Thoracic aorta endothelial cell (primary cell): ENCODE data around the gene MRTFB. TPM values are rescaled to one million over a fixed set of nuclear protein-coding genes. Genes with fewer than 3 reads are reported as not detected.

Experiments
- small RNA-seq: library from RNA; depleted of rRNA; stranded (forward); fragments of <200 nt; gene quantifications from one replicate; pipeline ENCODE3, GENCODE V24; 2012
- total RNA-seq: library from RNA; depleted of rRNA; stranded (reverse); fragments of >200 nt; gene quantifications from 2 replicates; pipeline ENCODE4 v1.2.3, GENCODE V29; 2012

MRTFB gene, protein sequence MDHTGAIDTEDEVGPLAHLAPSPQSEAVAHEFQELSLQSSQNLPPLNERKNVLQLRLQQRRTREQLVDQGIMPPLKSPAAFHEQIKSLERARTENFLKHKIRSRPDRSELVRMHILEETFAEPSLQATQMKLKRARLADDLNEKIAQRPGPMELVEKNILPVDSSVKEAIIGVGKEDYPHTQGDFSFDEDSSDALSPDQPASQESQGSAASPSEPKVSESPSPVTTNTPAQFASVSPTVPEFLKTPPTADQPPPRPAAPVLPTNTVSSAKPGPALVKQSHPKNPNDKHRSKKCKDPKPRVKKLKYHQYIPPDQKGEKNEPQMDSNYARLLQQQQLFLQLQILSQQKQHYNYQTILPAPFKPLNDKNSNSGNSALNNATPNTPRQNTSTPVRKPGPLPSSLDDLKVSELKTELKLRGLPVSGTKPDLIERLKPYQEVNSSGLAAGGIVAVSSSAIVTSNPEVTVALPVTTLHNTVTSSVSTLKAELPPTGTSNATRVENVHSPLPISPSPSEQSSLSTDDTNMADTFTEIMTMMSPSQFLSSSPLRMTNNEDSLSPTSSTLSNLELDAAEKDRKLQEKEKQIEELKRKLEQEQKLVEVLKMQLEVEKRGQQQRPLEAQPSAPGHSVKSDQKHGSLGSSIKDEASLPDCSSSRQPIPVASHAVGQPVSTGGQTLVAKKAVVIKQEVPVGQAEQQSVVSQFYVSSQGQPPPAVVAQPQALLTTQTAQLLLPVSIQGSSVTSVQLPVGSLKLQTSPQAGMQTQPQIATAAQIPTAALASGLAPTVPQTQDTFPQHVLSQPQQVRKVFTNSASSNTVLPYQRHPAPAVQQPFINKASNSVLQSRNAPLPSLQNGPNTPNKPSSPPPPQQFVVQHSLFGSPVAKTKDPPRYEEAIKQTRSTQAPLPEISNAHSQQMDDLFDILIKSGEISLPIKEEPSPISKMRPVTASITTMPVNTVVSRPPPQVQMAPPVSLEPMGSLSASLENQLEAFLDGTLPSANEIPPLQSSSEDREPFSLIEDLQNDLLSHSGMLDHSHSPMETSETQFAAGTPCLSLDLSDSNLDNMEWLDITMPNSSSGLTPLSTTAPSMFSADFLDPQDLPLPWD
- 37.1 and 46.9 TPM in 2 replicates for total RNA-seq

DNA sequence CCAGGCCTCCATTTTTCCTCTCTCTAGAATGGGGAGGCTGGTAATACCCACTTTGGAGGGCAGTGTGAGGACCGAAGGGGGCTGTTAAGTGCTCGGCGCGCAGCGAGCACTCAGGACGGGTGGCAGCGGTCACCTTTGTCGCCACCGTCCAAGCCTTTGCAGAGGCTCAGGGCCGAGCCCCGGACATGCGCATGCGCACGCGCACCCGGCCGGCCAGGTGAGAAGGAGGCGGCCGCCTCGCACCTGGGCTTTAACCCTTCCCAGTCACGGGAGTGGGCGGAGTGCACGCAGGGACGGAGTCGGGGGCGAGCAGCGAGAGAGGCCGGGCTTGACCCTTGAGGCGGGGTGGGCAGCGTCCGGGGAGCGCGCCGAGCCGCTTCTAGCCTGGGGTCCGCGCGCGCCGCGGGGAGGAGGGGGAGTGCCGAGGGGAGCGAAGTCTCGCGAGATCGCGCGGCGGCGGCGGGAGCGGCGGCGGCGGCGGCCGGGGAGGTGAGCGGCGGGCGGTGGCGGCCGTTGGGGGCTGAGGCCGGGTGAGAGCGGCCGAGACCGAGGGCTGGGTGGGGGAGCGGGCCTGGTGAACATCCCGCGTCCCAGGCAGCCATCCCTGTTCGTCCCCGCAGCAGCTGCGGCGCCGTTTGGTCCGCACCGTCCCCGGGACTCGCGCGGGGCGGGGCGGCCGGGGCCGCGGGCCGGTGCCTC, at the start of gene MRTFB:
MRTFB (plus strand) TSS at position 443 of the 699 bp plus-strand sequence. CDS start 69,288 bp downstream, outside the sequence.

Small RNAs within 50 kb of the gene (small RNA-seq; reads per million reads assigned to genes)
- gene MIR193B (12.9 reads per million, percentile 94 among the genes with 10 or more reads in this experiment), gene MIR365A (not detected), gene RF00019 (not detected)

Other genes with a start within 250 kb of the MRTFB start
- gene ERCC4, start 151.2 kb upstream of the MRTFB start, total RNA-seq = 14.1 and 20.5 TPM in 2 replicates